GM18861 (cell line): ENCODE results near the gene BCAS1.

ENCODE experiments used
- ATAC-seq: cut with Tn5 transposase; IDR thresholded peaks from one replicate; pipeline ENCODE4 v1.9.1; 2021; ENCODE audit not compliant: unreplicated experiment

The BCAS1 gene

DNA sequence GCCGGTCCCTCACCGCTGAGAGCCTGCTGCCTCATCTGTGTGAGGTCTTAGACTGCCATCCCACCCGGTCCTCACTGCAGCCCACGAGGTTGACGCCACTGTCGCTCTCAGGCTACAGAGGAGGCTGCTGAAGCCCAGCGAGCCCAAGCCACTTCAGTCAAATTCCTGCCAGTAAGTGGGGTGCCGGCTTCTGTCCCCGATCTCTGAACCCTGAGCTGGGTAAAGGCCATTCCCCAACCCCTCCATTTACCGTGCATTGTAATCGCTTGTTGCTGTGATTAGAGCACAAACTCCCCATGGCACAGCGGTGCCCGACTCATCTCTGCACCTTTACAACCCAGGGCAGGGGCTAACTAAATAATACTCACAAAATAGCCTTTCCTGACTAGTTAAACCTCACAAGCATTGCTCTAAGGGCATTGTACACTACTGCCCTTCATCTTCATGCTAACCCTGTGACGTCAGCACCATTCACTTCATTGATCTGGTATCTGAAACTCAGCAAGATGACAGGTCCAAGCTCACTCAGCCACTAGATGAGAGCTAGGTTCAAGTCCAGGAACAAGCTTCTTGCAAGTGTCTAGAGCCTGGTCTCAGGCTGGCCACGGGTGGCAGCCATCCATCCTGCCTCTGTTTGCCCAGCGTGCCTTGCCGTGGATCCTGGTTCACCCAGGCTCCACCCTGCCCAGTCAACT, 122.7 kb downstream of the BCAS1 start:
- no peak for ATAC-seq

GRCh38 chr20:53946106-53946505, 124.3 kb downstream of the BCAS1 start:
- no peak for ATAC-seq

DNA sequence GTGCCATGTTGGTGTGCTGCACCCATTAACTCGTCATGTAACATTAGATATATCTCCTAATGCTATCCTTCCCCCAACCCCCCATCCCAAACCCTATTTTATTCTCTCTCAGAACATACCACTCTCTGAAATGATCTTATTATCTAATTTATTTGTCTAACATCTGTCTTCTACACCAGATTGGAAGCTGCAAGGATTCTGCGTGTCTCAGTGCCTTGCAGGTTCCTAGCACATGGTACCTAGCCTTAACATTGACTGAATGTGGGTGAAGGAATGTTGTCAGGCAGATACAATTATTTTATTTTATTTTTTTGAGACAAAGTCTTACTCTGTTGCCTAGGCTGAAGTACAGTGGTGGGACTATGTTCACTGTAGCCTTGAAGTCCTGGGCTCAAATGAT, 124.9 kb downstream of the BCAS1 start:
- no peak for ATAC-seq

GRCh38 chr20:53944796-53945195, 125.6 kb downstream of the BCAS1 start:
- no peak for ATAC-seq

GRCh38 chr20:53943522-53944291, 126.7 kb downstream of the BCAS1 start:
- ATAC-seq: no peak

DNA sequence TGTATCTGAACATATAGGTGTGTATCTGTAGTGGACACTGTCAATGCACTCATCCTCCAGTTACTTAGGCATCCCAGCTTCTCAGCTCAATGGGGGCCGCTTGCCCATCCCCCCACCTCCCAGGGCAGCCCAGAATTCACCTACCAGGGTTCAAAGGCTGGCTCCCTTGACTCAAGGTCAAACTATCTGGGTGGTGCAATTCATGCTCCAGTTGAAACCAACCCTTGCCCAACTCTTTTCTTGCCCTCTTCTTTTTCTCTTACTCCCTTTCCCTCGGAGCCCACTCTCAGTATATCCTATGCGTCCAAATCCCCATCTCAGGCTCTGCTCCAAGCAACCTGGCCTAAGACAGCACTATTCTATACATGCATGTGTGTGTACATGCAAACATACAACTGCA, 127.4 kb downstream of the BCAS1 start:
- no peak for ATAC-seq

DNA sequence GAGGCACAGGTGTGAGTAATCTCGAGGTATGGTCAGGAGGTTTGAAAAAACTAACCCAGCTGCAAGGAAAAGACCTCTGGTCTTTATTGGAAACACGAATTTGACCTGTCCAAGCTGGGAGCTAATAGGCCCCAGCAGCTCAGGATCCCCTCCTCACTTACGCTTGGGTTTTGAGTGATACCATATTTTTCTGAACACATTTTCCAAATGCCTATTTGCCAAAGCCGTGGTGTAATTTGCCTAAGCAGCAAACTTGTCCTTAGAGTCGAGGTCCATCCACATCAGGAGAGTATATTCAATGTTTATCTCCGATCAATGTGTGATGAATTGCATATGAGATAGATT, 128.0 kb downstream of the BCAS1 start:
- ATAC-seq: no peak

GRCh38 chr20:53941680-53942471, 128.5 kb downstream of the BCAS1 start:
- ATAC-seq: peak; percentile 36

DNA sequence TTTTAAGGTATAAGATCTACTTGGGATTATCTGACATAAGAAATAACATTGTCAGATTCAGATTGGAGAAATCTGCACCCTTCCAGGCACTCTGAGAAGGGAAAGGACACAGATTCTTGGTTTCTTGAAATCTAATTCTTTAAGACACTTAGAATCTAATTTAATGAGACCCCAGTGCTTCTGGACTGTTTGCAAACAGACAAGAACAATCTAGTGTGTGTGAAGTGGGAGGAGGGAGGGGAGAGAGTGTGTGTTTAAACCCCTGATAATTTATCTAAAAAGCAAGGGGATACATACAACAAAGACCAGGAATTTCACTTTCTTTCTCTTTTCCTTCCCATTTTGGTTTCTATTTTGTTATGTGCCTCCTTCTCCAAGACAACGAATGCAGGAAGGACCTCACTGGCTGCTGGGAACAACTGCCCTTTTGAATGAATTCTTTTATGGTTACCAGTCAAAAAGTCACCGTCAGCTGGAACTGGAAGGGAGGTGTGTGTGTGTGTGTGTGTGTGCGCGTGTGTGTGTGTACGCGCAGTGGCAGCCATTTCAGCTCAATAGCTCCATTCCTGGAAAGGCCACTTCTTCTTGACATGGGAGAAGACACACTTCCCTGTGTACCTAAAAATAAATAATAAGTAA, 129.4 kb downstream of the BCAS1 start:
- no peak for ATAC-seq

GRCh38 chr20:53940360-53940702, 130.1 kb downstream of the BCAS1 start:
- ATAC-seq: no peak

- ATAC-seq: peak; percentile 50
Observed at GRCh38 chr20:53939572-53940359, 130.6 kb downstream of the BCAS1 start.

- ATAC-seq: no peak
Observed at GRCh38 chr20:53939190-53939571, 131.2 kb downstream of the BCAS1 start.

DNA sequence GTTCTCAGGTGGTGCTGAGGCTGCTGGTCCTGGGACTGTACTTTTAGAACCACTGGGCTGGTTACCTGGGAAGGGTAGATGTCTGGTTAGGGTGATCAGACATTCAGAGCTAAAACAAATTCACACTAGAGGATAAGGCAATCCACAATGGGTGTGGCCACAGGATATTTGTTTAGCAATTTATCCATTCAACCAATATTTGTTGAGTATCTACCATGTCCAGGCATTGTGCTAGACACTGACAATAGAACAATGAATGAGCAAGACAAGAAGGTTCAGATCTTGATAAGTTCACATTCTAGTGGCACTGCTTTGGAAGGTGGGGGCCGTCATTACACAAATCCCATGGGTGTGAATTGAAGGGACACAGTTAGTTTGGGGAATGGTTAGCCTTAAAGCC, 131.7 kb downstream of the BCAS1 start:
- ATAC-seq: no peak

DNA sequence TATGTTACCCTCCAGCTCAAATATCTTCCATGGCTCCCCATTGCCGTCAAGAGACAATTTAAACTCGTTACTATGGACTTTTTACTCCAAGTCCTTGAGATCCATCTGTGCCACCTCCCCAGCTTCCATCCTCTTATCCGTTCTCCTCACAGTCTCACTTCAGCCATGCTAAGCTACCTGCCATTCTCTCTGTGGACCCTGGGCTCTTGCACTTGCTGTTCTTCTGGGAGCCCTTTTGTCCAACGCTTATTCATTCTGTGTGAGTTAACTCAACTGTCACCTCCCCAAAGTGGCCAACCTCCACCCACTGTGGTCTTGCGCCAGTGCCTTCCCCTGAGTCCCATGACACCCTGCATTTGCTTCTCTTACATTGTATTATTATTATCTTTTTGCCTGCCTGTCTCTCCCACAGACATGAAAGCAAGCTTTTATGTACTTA, 132.4 kb downstream of the BCAS1 start:
- ATAC-seq: no peak

- no peak for ATAC-seq
Observed at GRCh38 chr20:53937339-53937741, 133.1 kb downstream of the BCAS1 start.

- ATAC-seq: no peak
Observed at GRCh38 chr20:53935344-53936084, 134.9 kb downstream of the BCAS1 start.

GRCh38 chr20:53934421-53935343, 135.7 kb downstream of the BCAS1 start:
- no peak for ATAC-seq

GRCh38 chr20:53933232-53933846, 137.1 kb downstream of the BCAS1 start:
- ATAC-seq: no peak
